Heart right ventricle (tissue), 16 donors: ENCODE measurements around the gene ADAMTS14. TPM values are rescaled to one million over a fixed set of nuclear protein-coding genes. Genes with fewer than 3 reads are reported as not detected.
A peak's percentile ranks its signal among the peaks of the same experiment; 100 is the strongest.
"Not testable (repeated sequence)": the region's sequence is repeated elsewhere in the genome, so short reads cannot be mapped to it uniquely, and the experiment has no call there.

Source experiments
- ATAC-seq, 8 donors: fragments of 200-7000 bp; cut with Tn5 transposase; one replicate each; pipeline ENCODE4 v1.9.1; 2020; ENCODE audit warnings: mild to moderate bottlenecking in 8 of 8, moderate library complexity in 8 of 8, moderate number of reproducible peaks in 1 of 8
- DNase-seq, 2 donors: peaks; one replicate each; pipeline ENCODE4 v3.0.0-alpha.2; 2020
- H3K27ac ChIP-seq, 10 donors: fragments of 200-600 bp; sonication (generic) in 2 of 10; one replicate each; pipeline versions ENCODE4 v1.5.0 to v1.8.0; 2020 to 2022; ENCODE audit warnings: mild to moderate bottlenecking in 3 of 10
- H3K27me3 ChIP-seq, 7 donors: fragments of 200-600 bp; one replicate each; pipeline ENCODE4 v1.8.0; 2021 to 2022; ENCODE audit warnings: mild to moderate bottlenecking in 2 of 7
- H3K36me3 ChIP-seq, 9 donors: fragments of 200-600 bp; sonication (generic) in 1 of 9; one replicate each; pipeline versions ENCODE4 v1.5.0 to v1.8.0; 2020 to 2022; ENCODE audit warnings: mild to moderate bottlenecking in 2 of 9
- H3K4me1 ChIP-seq, 9 donors: fragments of 200-600 bp; sonication (generic) in 1 of 9; one replicate each; pipeline versions ENCODE4 v1.5.0 to v1.8.0; 2020 to 2022; ENCODE audit warnings: mild to moderate bottlenecking in 4 of 9
- H3K4me3 ChIP-seq, 10 donors: fragments of 200-600 bp; sonication (generic) in 2 of 10; one replicate each; pipeline versions ENCODE4 v1.5.0 to v1.8.0; 2020 to 2022; ENCODE audit warnings: mild to moderate bottlenecking in 7 of 10, moderate library complexity in 2 of 10
- H3K9me3 ChIP-seq, 11 donors: fragments of 200-600 bp in 10 of 11; sonication (generic) in 2 of 11; one replicate each; pipeline versions ENCODE4 v1.5.0 to v1.8.0; 2013 to 2022; ENCODE audit warnings: mild to moderate bottlenecking in 2 of 11, control low read depth in 1 of 11, moderate library complexity in 1 of 11
- WGBS, 2 donors: extraction: QIAGEN DNeasy Blood & Tissue Kit; methylation state at CpG; one replicate each; pipeline ENCODE4 v1.1.7; 2013; ENCODE audit warnings: inconsistent platforms in 1 of 2; 5-methylcytosine and 5-hydroxymethylcytosine counted together
- intact Hi-C, 10 donors: fragments of 100-400 bp; cut with DNase I; formaldehyde crosslinking; loops; one replicate each; pipeline versions ENCODE4 v1.11.1 to v1.14.2; 2022
- polyA plus RNA-seq, 2 donors: library from polyadenylated mRNA; stranded (reverse); fragments of 200-250 nt; gene quantifications; one replicate each; pipeline ENCODE4 v1.2.3, GENCODE V29; 2013
- total RNA-seq, 10 donors: library from RNA; stranded (reverse); fragmentation: NEBNext Ultra II Directional in 3 of 10; extraction: Animal tissue kit (Norgen Biotek cat#: 25700) in 3 of 10; gene quantifications; one replicate each; pipeline versions ENCODE4 v1.2.1 to v1.2.4, GENCODE V29; 2021 to 2023
- TF ChIP-seq, protein P1 (sequence below), 9 donors: fragments of 200-600 bp; sonication (generic) in 2 of 9; IDR thresholded peaks; one replicate each; pipeline versions ENCODE4 v1.5.0 to v1.8.0; 2021 to 2022; ENCODE audit warnings: antibody characterized with exemption in 9 of 9, mild to moderate bottlenecking in 5 of 9, moderate library complexity in 1 of 9
- donor health status: Arrhythmogenic right ventricular cardiomyopathy.
- donor health status: ischemic (EF 13 %, LVEDD 7.1; RV severe dilation, severe dysfunction).
- donor health status: healthy with polysubstance abuse.
- donor health status: DM: no; HTN: yes; CAD: no.
- donor health status: DM: no; HTN: no; CAD: no.
- donor health status: ischemic (EF 25% LVEDD 6.9; RV normal size, moderate dysfunction).
- donor health status: ischemic (EF 25% LVEDD 5.7; RV mildly dilated, moderate dysfunction).
- donor health status: healthy.
- donor health status: DM: yes; HTN: yes; CAD: no.
- donor health status: Ischemic cardiomyopathy.
- donor health status: ischemic (EF 35%, LVEDD 5.7; RV mildly dilated, moderate dysfunction).
- donor health status: nonischemic (EF 11% LVEDD 7.7; RV severe dilation, severe dysfunction).
- donor health status: DM: yes; HTN: yes; CAD: no.
- donor health status: PGD.
- donor health status: ischemic (EF 29% LVEDD 5.4; RV normal size, mild dysfunction).
- donor health status: nonischemic (EF 23%, LVEDD 6.1; RV moderate dilation, normal function).

Gene ADAMTS14
- total and polyA plus RNA-seq, 12 donors: 0.08 to 1.4 (median 0.57) TPM

- DNase-seq: peak in 1 of 2 donors; percentile 31
- TF ChIP-seq, protein P1, sequence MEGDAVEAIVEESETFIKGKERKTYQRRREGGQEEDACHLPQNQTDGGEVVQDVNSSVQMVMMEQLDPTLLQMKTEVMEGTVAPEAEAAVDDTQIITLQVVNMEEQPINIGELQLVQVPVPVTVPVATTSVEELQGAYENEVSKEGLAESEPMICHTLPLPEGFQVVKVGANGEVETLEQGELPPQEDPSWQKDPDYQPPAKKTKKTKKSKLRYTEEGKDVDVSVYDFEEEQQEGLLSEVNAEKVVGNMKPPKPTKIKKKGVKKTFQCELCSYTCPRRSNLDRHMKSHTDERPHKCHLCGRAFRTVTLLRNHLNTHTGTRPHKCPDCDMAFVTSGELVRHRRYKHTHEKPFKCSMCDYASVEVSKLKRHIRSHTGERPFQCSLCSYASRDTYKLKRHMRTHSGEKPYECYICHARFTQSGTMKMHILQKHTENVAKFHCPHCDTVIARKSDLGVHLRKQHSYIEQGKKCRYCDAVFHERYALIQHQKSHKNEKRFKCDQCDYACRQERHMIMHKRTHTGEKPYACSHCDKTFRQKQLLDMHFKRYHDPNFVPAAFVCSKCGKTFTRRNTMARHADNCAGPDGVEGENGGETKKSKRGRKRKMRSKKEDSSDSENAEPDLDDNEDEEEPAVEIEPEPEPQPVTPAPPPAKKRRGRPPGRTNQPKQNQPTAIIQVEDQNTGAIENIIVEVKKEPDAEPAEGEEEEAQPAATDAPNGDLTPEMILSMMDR (IDR thresholded peaks at IDR 0.05): no peak
- WGBS, 2 donors: 39 to 50% methylated on average over 6 of the region's 6 CpGs
- Histone ChIP-seq H3K36me3 (no peaks in the 10 kb centered on the region), H3K9me3 (no peaks in the 10 kb centered on the region), H3K27me3 (no peaks in the 10 kb centered on the region), H3K4me1 (peaks cover 0 to 27% (median 0%) of the 10 kb centered on the region in 9 donors), H3K27ac (peak overlapping the region in 1 of 10 donors; percentile 52), H3K4me3 (no peak overlapping the region)
- ATAC-seq: peak in 7 of 8 donors; percentile 19 to 74 (median 58)
- intact Hi-C loops: no loop called here
Observed at GRCh38 chr10:70664702-70665195, 7.6 kb upstream of the ADAMTS14 start.

DNA sequence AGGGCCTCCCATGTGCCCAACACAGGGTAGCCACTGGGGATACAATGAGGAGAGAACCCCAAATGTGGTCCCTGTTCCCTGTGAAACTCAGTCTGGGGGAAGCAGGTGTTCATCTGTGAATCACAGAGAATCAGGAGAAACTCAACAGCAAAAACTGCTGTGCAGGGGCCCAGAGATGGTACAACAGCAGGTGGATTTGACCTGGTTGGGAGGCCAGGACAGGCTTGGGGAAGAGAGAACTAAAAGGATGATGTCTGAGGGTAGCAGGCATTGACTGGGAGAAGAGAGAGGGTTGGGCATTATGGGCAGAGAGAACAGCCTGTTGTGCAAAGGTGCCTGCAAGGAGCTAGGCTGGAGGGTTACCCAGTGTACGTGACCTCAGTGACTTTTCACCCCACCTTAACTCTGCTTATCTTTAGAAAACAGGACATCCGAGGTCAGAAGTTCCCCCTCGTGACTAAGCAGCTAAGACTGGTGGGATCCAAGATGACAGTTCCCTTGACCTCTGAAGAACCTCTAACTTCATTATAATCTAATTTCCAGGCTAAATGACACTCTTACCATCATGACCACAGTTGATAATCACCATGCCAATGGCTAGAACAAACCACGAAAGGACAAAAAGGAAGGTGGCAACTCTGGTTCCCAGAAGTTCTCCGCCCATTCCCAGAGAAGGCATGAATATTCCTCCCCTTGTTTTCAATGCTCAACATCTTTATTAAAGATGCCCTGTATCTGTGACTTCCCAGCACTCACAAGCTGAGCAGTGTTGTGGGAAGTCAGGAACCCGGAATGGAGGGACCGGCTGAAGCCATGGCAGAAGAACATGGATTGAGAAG lies 5.1 kb upstream of the ADAMTS14 start:
- DNase-seq (no peak), ATAC-seq (peak in 1 of 8 donors; percentile 6)
- Histone ChIP-seq H3K4me1 (peaks cover 0 to 29% (median 0%) of the 10 kb centered on the region in 9 donors), H3K4me3 (no peak overlapping the region), H3K27me3 (peaks cover 0 to 12% (median 0%) of the 10 kb centered on the region in 7 donors), H3K9me3 (no peaks in the 10 kb centered on the region), H3K27ac (no peak overlapping the region), H3K36me3 (no peaks in the 10 kb centered on the region)
- intact Hi-C loops: no loop called here
- WGBS, 2 donors: 79 to 85% methylated on average over 7 of the region's 7 CpGs
- TF ChIP-seq, protein P1 (IDR thresholded peaks at IDR 0.05): no peak

GRCh38 chr10:70667818-70668217 lies 4.5 kb upstream of the ADAMTS14 start:
- Histone ChIP-seq H3K27me3 (peaks cover 0 to 17% (median 2%) of the 10 kb centered on the region in 7 donors), H3K4me1 (peaks cover 0 to 28% (median 4%) of the 10 kb centered on the region in 9 donors)
- H3K27ac ChIP-seq, DNase-seq, H3K4me3 ChIP-seq, intact Hi-C loops, H3K9me3 ChIP-seq, ATAC-seq, H3K36me3 ChIP-seq: not testable (repeated sequence)
- WGBS, 2 donors: 93 to 95% methylated on average over 6 of the region's 6 CpGs

- DNase-seq (no peak), ATAC-seq (no peak)
- 96 to 97% methylated on average over 10 of the region's 10 CpGs for WGBS, 2 donors
- Histone ChIP-seq H3K36me3 (no peaks in the 10 kb centered on the region), H3K9me3 (no peaks in the 10 kb centered on the region), H3K4me3 (no peak overlapping the region), H3K4me1 (peaks cover 0 to 35% (median 10%) of the 10 kb centered on the region in 9 donors), H3K27me3 (peaks cover 0 to 23% (median 3%) of the 10 kb centered on the region in 7 donors), H3K27ac (no peak overlapping the region)
- intact Hi-C loops: no loop called here
- TF ChIP-seq, protein P1 (IDR thresholded peaks at IDR 0.05): no peak
Observed at GRCh38 chr10:70668454-70668970, 3.8 kb upstream of the ADAMTS14 start.
